ENCODE measurements around the gene CNTN2.

DNA sequence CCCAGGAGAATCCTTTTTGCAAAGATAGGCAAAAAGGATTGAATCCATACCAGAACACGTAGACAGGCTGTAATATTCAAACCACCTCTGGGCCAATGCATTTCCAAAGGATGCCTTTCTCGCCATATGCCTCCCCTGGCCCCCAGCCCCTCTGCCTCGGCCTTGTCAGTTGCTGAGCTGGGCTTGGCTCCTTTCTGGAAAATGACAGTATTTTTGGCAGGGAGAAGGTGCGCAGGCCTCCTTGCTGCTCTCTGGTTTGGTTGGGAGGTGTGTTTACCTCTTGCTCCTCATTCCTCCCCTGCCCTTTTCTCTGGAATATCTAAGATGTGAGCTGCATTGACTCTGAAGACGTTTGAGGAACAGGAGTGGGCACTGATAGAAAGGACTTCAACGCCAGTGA is 26.0 kb upstream of the CNTN2 start:
- TF ChIP-seq MLX (CRISPR knock-in tag; IDR thresholded peaks at IDR 0.05), result no peak
- TF ChIP-seq, protein P1, sequence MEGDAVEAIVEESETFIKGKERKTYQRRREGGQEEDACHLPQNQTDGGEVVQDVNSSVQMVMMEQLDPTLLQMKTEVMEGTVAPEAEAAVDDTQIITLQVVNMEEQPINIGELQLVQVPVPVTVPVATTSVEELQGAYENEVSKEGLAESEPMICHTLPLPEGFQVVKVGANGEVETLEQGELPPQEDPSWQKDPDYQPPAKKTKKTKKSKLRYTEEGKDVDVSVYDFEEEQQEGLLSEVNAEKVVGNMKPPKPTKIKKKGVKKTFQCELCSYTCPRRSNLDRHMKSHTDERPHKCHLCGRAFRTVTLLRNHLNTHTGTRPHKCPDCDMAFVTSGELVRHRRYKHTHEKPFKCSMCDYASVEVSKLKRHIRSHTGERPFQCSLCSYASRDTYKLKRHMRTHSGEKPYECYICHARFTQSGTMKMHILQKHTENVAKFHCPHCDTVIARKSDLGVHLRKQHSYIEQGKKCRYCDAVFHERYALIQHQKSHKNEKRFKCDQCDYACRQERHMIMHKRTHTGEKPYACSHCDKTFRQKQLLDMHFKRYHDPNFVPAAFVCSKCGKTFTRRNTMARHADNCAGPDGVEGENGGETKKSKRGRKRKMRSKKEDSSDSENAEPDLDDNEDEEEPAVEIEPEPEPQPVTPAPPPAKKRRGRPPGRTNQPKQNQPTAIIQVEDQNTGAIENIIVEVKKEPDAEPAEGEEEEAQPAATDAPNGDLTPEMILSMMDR (IDR thresholded peaks at IDR 0.05), result no peak
